PC-3 (cell line): ENCODE results near the gene NAIF1.

Experiments used
- CTCF ChIP-seq: fragments of 300-600 bp; sonication (generic); conservative IDR thresholded peaks from 2 replicates; pipeline ENCODE4 v1.5.1; 2017; ENCODE audit warnings: antibody characterized with exemption, low read depth, mild to moderate bottlenecking, low read length
- EZH2 ChIP-seq: fragments of 300-600 bp; sonication (generic); IDR thresholded peaks from one replicate; pipeline ENCODE4 v1.6.1; 2017; ENCODE audit warnings: antibody characterized with exemption, mild to moderate bottlenecking, low read length; ENCODE audit not compliant: unreplicated experiment

GRCh38 chr9:128033609-128034008 lies 33.5 kb downstream of the NAIF1 start:
- TF ChIP-seq CTCF: no peak
- no peak for TF ChIP-seq EZH2
